ENCODE results near the gene SFMBT2.

SFMBT2 gene

DNA sequence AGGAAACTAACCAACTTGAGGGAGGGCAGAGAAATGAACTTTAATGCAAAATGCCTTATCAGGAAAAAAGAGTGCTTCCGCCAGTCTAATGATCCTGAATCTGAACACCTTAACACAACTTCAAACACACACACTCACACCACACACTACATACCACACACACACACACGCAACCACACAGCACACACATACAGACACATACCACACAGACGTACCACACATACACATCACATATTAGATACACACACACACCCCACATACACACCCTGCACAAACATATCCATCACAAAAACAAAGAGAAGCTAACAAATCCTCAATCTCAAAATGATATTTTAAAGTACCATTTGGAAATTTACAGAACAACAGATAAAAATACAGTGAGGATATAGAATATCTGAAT, 175.5 kb downstream of the SFMBT2 start:
- Histone ChIP-seq H3K27ac (no peak overlapping the region), H3K4me3 (ENCODE audit: low read depth in 1 of 2, low read length in 1 of 2) (no peak overlapping the region), H3K27me3 (no peaks in the 10 kb centered on the region), H3K4me1 (ENCODE audit: control insufficient read depth in 1 of 2, insufficient read depth in 1 of 2, low read depth in 1 of 2, low read length in 1 of 2) (no peaks in the 10 kb centered on the region), H3K9me3 (no peaks in the 10 kb centered on the region), H3K36me3 (no peaks in the 10 kb centered on the region)
- TF ChIP-seq, protein P1, sequence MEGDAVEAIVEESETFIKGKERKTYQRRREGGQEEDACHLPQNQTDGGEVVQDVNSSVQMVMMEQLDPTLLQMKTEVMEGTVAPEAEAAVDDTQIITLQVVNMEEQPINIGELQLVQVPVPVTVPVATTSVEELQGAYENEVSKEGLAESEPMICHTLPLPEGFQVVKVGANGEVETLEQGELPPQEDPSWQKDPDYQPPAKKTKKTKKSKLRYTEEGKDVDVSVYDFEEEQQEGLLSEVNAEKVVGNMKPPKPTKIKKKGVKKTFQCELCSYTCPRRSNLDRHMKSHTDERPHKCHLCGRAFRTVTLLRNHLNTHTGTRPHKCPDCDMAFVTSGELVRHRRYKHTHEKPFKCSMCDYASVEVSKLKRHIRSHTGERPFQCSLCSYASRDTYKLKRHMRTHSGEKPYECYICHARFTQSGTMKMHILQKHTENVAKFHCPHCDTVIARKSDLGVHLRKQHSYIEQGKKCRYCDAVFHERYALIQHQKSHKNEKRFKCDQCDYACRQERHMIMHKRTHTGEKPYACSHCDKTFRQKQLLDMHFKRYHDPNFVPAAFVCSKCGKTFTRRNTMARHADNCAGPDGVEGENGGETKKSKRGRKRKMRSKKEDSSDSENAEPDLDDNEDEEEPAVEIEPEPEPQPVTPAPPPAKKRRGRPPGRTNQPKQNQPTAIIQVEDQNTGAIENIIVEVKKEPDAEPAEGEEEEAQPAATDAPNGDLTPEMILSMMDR (IDR thresholded peaks at IDR 0.05) = no peak

DNA sequence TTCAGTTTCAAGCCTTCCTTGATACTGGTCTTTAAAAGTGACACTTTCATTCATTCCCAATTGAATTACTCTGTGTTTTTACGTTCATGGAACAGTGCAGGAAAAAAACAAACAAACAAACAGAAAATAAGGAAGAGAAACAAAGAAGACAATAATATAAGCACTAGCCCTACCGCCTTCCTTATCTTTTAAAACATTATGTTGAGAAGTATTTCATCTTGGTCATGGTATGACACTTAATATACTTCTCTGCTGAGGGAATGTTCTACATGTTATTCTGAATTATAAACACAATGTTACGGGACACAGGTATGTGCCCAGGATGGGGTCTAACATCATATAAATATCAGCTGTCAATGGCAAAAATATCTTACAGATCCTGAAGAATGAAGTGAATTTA, 176.7 kb downstream of the SFMBT2 start:
- Histone ChIP-seq H3K36me3 (no peaks in the 10 kb centered on the region), H3K27me3 (no peaks in the 10 kb centered on the region), H3K4me3 (ENCODE audit: low read depth in 1 of 2, low read length in 1 of 2) (no peak overlapping the region), H3K9me3 (no peaks in the 10 kb centered on the region), H3K4me1 (ENCODE audit: control insufficient read depth in 1 of 2, insufficient read depth in 1 of 2, low read depth in 1 of 2, low read length in 1 of 2) (no peaks in the 10 kb centered on the region), H3K27ac (no peak overlapping the region)
- TF ChIP-seq, protein P1 (IDR thresholded peaks at IDR 0.05) = no peak

DNA sequence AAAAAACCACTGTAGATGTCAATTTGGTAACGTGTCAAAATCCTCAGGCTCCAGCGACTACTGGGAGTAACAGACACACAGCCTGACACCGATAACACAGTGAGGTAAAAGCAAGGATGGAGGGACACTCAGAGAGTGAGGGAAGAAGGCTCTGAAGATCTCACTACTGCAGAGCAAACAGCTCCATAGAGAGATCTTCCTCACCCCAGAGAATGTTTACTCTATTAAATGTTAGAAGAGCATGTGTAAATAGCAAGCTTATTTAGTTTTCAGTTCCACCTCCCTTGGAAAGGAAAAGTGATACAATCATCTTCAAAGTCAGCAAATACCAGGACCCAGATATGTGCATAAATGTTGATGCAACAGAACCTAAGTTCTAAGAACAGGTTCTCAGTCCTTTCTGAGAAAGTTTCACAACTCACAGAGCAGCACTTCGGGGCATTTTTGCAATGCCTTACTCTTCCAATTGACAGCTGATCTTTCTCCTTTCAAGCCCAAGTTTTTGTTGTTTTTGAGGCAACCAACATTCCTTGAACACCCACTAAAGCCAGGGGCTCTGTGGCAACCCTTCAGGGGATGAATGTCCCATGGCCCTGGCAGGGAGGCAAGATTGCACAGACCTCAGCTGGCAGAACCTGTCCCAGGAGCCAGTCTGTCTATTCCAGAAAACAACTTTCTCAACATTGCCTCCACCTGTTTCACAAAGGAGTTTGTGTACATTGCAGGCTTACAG, 177.4 kb downstream of the SFMBT2 start:
- no peak overlapping the region for H3K27ac ChIP-seq
- TF ChIP-seq, protein P1 (IDR thresholded peaks at IDR 0.05) = no peak

DNA sequence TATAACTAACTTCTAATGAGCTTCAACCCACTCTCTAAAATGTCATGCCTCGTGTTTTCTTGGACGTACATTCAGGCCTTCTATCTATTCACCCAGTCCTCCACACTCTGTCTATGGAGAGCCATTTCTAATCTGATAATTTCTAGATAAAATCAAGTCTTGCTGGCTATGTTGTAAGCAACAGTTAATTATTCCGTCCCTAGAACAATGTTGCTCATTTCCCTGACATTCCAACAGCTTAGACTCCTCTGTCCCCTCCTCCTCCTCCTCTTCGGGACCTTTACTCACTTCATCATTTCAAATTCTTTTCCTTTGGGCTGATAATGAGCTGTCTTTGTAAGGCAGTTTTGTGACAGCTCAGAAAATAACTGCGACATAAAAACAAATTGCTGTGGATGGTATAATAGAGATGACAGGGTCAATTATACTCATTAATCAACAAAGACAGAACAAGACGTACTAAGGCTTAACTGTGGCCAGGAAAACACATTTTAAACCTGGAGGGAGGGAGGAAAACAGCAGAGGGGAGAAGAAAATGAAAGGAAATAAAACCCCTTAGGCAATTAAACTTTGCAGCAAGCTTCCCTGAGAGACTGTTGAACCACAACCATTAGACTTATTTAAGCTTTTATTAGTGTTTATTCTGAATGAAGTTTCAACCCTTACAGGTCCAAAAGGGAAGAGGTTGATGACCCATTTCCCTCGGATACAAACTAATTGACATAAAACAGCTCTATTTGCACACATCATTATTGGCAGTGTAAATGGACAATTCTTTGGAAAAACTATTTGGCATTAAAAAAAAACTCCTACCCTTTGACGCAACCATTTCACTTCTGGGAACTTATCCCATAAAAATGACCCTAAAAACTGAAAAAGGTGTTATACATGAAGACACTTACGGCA, 179.1 kb downstream of the SFMBT2 start:
- H3K27ac ChIP-seq = no peak overlapping the region
- H3K4me1 ChIP-seq (ENCODE audit: control insufficient read depth in 1 of 2, insufficient read depth in 1 of 2, low read depth in 1 of 2, low read length in 1 of 2) = no peaks in the 10 kb centered on the region
- no peaks in the 10 kb centered on the region for H3K9me3 ChIP-seq
- no peaks in the 10 kb centered on the region for H3K27me3 ChIP-seq
- TF ChIP-seq, protein P1 (IDR thresholded peaks at IDR 0.05) = no peak
- H3K4me3 ChIP-seq (ENCODE audit: low read depth in 1 of 2, low read length in 1 of 2) = no peak overlapping the region
- no peaks in the 10 kb centered on the region for H3K36me3 ChIP-seq

More for the DNA sequence above, 177.4 kb downstream of the SFMBT2 start:
- H3K9me3 ChIP-seq = no peaks in the 10 kb centered on the region
- H3K36me3 ChIP-seq = no peaks in the 10 kb centered on the region
- H3K4me3 ChIP-seq (ENCODE audit: low read depth in 1 of 2, low read length in 1 of 2) = no peak overlapping the region
- H3K27me3 ChIP-seq = no peaks in the 10 kb centered on the region
- H3K4me1 ChIP-seq (ENCODE audit: control insufficient read depth in 1 of 2, insufficient read depth in 1 of 2, low read depth in 1 of 2, low read length in 1 of 2) = no peaks in the 10 kb centered on the region

DNA sequence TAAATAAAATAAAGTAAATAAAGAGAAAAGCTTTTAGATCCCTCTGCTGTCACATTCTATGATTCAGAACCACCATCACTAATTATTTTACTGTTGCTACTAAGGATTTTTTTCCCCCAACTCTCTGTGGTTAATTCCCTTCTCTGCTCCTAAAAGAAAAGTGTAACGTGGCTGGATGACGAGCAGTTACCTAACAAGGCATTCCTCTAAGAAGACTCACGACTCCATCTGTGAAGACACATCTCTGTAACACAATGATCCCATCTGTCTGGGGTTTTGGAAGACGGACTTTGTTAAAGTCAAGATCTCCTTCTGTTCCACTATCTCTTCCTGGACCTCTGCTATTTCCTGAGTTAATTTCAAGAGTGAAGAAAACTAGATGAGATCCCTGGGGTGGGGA, 179.9 kb downstream of the SFMBT2 start:
- Histone ChIP-seq H3K27me3 (no peaks in the 10 kb centered on the region), H3K4me1 (ENCODE audit: control insufficient read depth in 1 of 2, insufficient read depth in 1 of 2, low read depth in 1 of 2, low read length in 1 of 2) (no peaks in the 10 kb centered on the region), H3K27ac (no peak overlapping the region), H3K36me3 (no peaks in the 10 kb centered on the region), H3K4me3 (ENCODE audit: low read depth in 1 of 2, low read length in 1 of 2) (no peak overlapping the region), H3K9me3 (no peaks in the 10 kb centered on the region)
- TF ChIP-seq, protein P1 (IDR thresholded peaks at IDR 0.05) = no peak
